ENCODE measurements around the gene RNF181. TPM values are rescaled to one million over a fixed set of nuclear protein-coding genes. Genes with fewer than 3 reads are reported as not detected.

The RNF181 gene
- total RNA-seq, 1 experiment from 2014 or later, result 156 TPM

GRCh38 chr2:85578243-85579180 is 17.0 kb upstream of the RNF181 start:
- in situ Hi-C loops (cut with HindIII; ENCODE audit: low pct_unique_long_range_greater_than_20kb, low sequenced_read_pairs) (no loop called here), intact Hi-C loops (cut with micrococcal nuclease; ENCODE audit: unreplicated experiment) (no loop called here)
- ChIA-PET POLR2A (interaction anchor here (0.6 kb wide), 1 partner anchor 9 kb away, joined by 3 read pairs; no protein-coding TSS in a partner anchor), CTCF (no interaction called here)
- Histone ChIP-seq H3K27me3 (ENCODE audit: control insufficient read depth, insufficient read depth, low read length) (no peaks in the 10 kb centered on the region), H3K4me1 (ENCODE audit: control insufficient read depth, insufficient read depth, low read length) (peaks cover 27% of the 10 kb centered on the region), H3K27ac (ENCODE audit: low read length) (peak overlapping the region; percentile 89), H3K4me3 (ENCODE audit: low read depth in 2 of 2, low read length in 2 of 2) (peak overlapping the region; percentile 49 to 66), H3K36me3 (ENCODE audit: control insufficient read depth, insufficient read depth, low read length) (no peaks in the 10 kb centered on the region), H3K9me3 (ENCODE audit: control insufficient read depth, insufficient read depth, low read depth, low read length) (no peaks in the 10 kb centered on the region)
- ATAC-seq, result peak; percentile 52
- TF ChIP-seq TCF7L2 (IDR thresholded peaks at IDR 0.05; ENCODE audit: low read depth, low read length) (no peak), POLR2AphosphoS5 (IDR thresholded peaks at IDR 0.05; ENCODE audit: low read depth, low read length) (no peak)
- TF ChIP-seq, protein P1, sequence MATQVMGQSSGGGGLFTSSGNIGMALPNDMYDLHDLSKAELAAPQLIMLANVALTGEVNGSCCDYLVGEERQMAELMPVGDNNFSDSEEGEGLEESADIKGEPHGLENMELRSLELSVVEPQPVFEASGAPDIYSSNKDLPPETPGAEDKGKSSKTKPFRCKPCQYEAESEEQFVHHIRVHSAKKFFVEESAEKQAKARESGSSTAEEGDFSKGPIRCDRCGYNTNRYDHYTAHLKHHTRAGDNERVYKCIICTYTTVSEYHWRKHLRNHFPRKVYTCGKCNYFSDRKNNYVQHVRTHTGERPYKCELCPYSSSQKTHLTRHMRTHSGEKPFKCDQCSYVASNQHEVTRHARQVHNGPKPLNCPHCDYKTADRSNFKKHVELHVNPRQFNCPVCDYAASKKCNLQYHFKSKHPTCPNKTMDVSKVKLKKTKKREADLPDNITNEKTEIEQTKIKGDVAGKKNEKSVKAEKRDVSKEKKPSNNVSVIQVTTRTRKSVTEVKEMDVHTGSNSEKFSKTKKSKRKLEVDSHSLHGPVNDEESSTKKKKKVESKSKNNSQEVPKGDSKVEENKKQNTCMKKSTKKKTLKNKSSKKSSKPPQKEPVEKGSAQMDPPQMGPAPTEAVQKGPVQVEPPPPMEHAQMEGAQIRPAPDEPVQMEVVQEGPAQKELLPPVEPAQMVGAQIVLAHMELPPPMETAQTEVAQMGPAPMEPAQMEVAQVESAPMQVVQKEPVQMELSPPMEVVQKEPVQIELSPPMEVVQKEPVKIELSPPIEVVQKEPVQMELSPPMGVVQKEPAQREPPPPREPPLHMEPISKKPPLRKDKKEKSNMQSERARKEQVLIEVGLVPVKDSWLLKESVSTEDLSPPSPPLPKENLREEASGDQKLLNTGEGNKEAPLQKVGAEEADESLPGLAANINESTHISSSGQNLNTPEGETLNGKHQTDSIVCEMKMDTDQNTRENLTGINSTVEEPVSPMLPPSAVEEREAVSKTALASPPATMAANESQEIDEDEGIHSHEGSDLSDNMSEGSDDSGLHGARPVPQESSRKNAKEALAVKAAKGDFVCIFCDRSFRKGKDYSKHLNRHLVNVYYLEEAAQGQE (IDR thresholded peaks at IDR 0.05; ENCODE audit: insufficient read depth in 1 of 2, low read depth in 2 of 2, low read length in 1 of 2), result no peak
- no TSS peak for BruUV-seq (replicated peaks)
- DNase-seq (ENCODE audit: low read depth, low spot score), result no peak

DNA sequence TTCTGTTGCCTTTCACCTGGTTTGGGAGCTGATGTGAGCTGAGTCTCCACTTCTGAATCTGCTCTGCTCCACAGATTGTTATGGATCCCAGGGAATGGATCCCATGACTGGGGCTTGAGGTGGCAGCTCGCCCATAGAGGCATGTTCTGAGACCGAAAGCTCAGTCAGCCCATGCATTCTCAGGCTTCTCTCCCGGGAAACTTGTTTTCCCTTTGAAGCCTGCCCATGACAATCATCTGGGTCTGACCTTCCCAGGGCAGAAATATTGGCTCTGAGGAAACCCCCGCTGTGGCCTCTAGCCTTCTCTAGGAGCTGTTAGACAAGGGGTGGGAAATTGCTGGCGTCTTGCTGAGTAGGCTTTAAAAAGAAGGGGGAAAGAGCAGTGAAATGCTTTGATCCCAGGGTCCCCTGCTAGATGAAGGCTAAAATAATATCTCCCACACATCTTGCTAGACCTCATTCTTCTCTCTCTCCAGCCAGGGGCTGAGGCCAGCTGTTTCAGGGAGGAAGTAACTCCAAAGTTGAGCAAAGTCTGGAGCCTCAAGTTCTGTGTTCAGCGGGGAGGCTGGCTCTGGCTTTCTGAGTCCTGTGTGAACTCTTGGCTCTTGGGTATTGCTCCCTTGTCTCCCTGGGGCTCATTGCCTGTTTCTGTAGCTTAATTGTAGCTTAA is 16.1 kb upstream of the RNF181 start:
- ChIA-PET POLR2A (interaction anchor here (0.7 kb wide), 2 partner anchors 16 to 25 kb away, joined by 4 read pairs; no protein-coding TSS in a partner anchor), CTCF (no interaction called here)
- Histone ChIP-seq H3K27me3 (ENCODE audit: control insufficient read depth, insufficient read depth, low read length) (no peaks in the 10 kb centered on the region), H3K4me3 (ENCODE audit: low read depth in 2 of 2, low read length in 2 of 2) (peak overlapping the region in 1 of 2 experiments; percentile 66; a peak in 2 of 4 replicates), H3K4me1 (ENCODE audit: control insufficient read depth, insufficient read depth, low read length) (peaks cover 32% of the 10 kb centered on the region), H3K9me3 (ENCODE audit: control insufficient read depth, insufficient read depth, low read depth, low read length) (no peaks in the 10 kb centered on the region), H3K27ac (ENCODE audit: low read length) (peak overlapping the region; percentile 89), H3K36me3 (ENCODE audit: control insufficient read depth, insufficient read depth, low read length) (no peaks in the 10 kb centered on the region)
- in situ Hi-C loops (cut with HindIII; ENCODE audit: low pct_unique_long_range_greater_than_20kb, low sequenced_read_pairs), result no loop called here
- intact Hi-C loops (cut with micrococcal nuclease; ENCODE audit: unreplicated experiment), result no loop called here
- ATAC-seq, result no peak
- BruUV-seq (replicated peaks), result TSS peak; percentile 83
- TF ChIP-seq CTCF (IDR thresholded peaks at IDR 0.05) (no peak), POLR2AphosphoS5 (IDR thresholded peaks at IDR 0.05; ENCODE audit: low read depth, low read length) (no peak), SIN3A (IDR thresholded peaks at IDR 0.05; ENCODE audit: borderline replicate concordance, insufficient read depth, low read depth, low read length) (no peak), TCF7L2 (IDR thresholded peaks at IDR 0.05; ENCODE audit: low read depth, low read length) (no peak)
- TF ChIP-seq, protein P1 (IDR thresholded peaks at IDR 0.05; ENCODE audit: insufficient read depth in 1 of 2, low read depth in 2 of 2, low read length in 1 of 2), result no peak
- no peak for DNase-seq (ENCODE audit: low read depth, low spot score)

All from Panc1 (cell line).